ENCODE results near the gene KCNQ1. TPM values are rescaled to one million over a fixed set of nuclear protein-coding genes. Genes with fewer than 3 reads are reported as not detected.

Gene KCNQ1
- total RNA-seq, 1 donor from 2014 or later, result 0.13 TPM

GRCh38 chr11:2441171-2441570 lies 3.6 kb upstream of the KCNQ1 start:
- no peak for DNase-seq (ENCODE audit: low read depth in 2 of 2)

GRCh38 chr11:2442589-2442988 lies 2.2 kb upstream of the KCNQ1 start:
- DNase-seq (ENCODE audit: low read depth in 2 of 2), result no peak

GRCh38 chr11:2443406-2443805 lies 1.4 kb upstream of the KCNQ1 start:
- no peak for DNase-seq (ENCODE audit: low read depth in 2 of 2)

- no peak for DNase-seq (ENCODE audit: low read depth in 2 of 2)
Measured at GRCh38 chr11:2443881-2444820, 657 bp upstream of the KCNQ1 start, which contains the start of gene TRPM5. Gene TRPM5 (minus strand): TSS chr11:2444514. CDS start chr11:2423036, 21,478 bp downstream.

- DNase-seq (ENCODE audit: low read depth in 2 of 2), result no peak
Measured at GRCh38 chr11:2445746-2446551, 1.1 kb downstream of the KCNQ1 start.

GRCh38 chr11:2446590-2447252 lies 1.9 kb downstream of the KCNQ1 start:
- DNase-seq (ENCODE audit: low read depth in 2 of 2), result no peak

GRCh38 chr11:2447253-2447950 lies 2.6 kb downstream of the KCNQ1 start:
- no peak for DNase-seq (ENCODE audit: low read depth in 2 of 2)

- DNase-seq (ENCODE audit: low read depth in 2 of 2), result no peak
Measured at GRCh38 chr11:2447951-2448650, 3.3 kb downstream of the KCNQ1 start.

- no peak for DNase-seq (ENCODE audit: low read depth in 2 of 2)
Measured at GRCh38 chr11:2448661-2449547, 4.1 kb downstream of the KCNQ1 start.

- DNase-seq (ENCODE audit: low read depth in 2 of 2), result no peak
Measured at GRCh38 chr11:2449548-2450320, 4.9 kb downstream of the KCNQ1 start.

- no peak for DNase-seq (ENCODE audit: low read depth in 2 of 2)
Measured at GRCh38 chr11:2450321-2451041, 5.7 kb downstream of the KCNQ1 start.

GRCh38 chr11:2451336-2451735 lies 6.5 kb downstream of the KCNQ1 start:
- DNase-seq (ENCODE audit: low read depth in 2 of 2), result no peak

GRCh38 chr11:2451916-2452315 lies 7.1 kb downstream of the KCNQ1 start:
- DNase-seq (ENCODE audit: low read depth in 2 of 2), result no peak

GRCh38 chr11:2452321-2453012 lies 7.7 kb downstream of the KCNQ1 start:
- no peak for DNase-seq (ENCODE audit: low read depth in 2 of 2)

GRCh38 chr11:2453436-2453835 lies 8.6 kb downstream of the KCNQ1 start:
- no peak for DNase-seq (ENCODE audit: low read depth in 2 of 2)

- no peak for DNase-seq (ENCODE audit: low read depth in 2 of 2)
Measured at GRCh38 chr11:2458321-2458720, 13.5 kb downstream of the KCNQ1 start.

GRCh38 chr11:2459016-2459725 lies 14.4 kb downstream of the KCNQ1 start:
- no peak for DNase-seq (ENCODE audit: low read depth in 2 of 2)

Data from dermis microvascular lymphatic vessel endothelial cell (primary cell).